Smooth muscle cell (in vitro differentiated cells): ENCODE data around the gene CPVL. TPM values are rescaled to one million over a fixed set of nuclear protein-coding genes. Genes with fewer than 3 reads are reported as not detected.

Experiments used
- DNase-seq: peaks from one replicate; lab custom pipeline; 2025; ENCODE audit not compliant: unreplicated experiment; lab: John Stamatoyannopoulos, UW
- H2AFZ ChIP-seq: fragments of 200-600 bp; sonication (generic); 2 replicates; pipeline ENCODE4 v1.6.0; 2016; ENCODE audit warnings: antibody characterized with exemption, low read depth, mild to moderate bottlenecking
- H3F3A ChIP-seq: fragments of 200-600 bp; sonication (generic); 2 replicates; pipeline ENCODE4 v1.6.0; 2017; ENCODE audit warnings: antibody characterized with exemption, low read depth
- H3K27ac ChIP-seq: fragments of 200-600 bp; sonication (generic); 2 replicates; pipeline ENCODE4 v1.5.1; 2016; ENCODE audit warnings: low read depth, mild to moderate bottlenecking
- H3K27me3 ChIP-seq: fragments of 200-600 bp; sonication (generic); 2 replicates; pipeline ENCODE4 v1.6.1; 2016; ENCODE audit warnings: low read depth, mild to moderate bottlenecking
- H3K36me3 ChIP-seq: fragments of 200-600 bp; sonication (generic); 2 replicates; pipeline ENCODE4 v1.5.1; 2016; ENCODE audit warnings: low read depth
- H3K4me1 ChIP-seq: fragments of 200-600 bp; sonication (generic); 2 replicates; pipeline ENCODE4 v1.5.1; 2016; ENCODE audit warnings: low read depth
- H3K4me2 ChIP-seq: fragments of 200-600 bp; sonication (generic); 2 replicates; pipeline ENCODE4 v1.6.0; 2016; ENCODE audit warnings: mild to moderate bottlenecking
- H3K4me3 ChIP-seq: fragments of 200-600 bp; sonication (generic); 2 replicates; pipeline ENCODE4 v1.5.1; 2016; ENCODE audit warnings: mild to moderate bottlenecking
- H3K79me2 ChIP-seq: fragments of 200-600 bp; sonication (generic); 2 replicates; pipeline ENCODE4 v1.6.0; 2016; ENCODE audit warnings: low read depth, mild to moderate bottlenecking
- H3K9ac ChIP-seq: fragments of 200-600 bp; sonication (generic); 2 replicates; pipeline ENCODE4 v1.6.0; 2016; ENCODE audit warnings: low read depth
- H3K9me3 ChIP-seq: fragments of 200-600 bp; sonication (generic); replicated peaks from 2 replicates; pipeline ENCODE4 v1.5.1; 2016; ENCODE audit warnings: low read depth
- H4K20me1 ChIP-seq: fragments of 200-600 bp; sonication (generic); 2 replicates; pipeline ENCODE4 v1.6.0; 2016; ENCODE audit warnings: low read depth
- CTCF ChIP-seq: fragments of 200-600 bp; sonication (generic); IDR thresholded peaks from 2 replicates; pipeline ENCODE4 v1.5.1; 2017; ENCODE audit warnings: borderline replicate concordance, mild to moderate bottlenecking, antibody characterized with exemption; ENCODE audit not compliant: insufficient read depth, poor library complexity, severe bottlenecking
- WGBS: methylation state at CpG from one replicate; pipeline ENCODE4 v1.1.7; 2016; ENCODE audit warnings: low lambda C conversion rate; 5-methylcytosine and 5-hydroxymethylcytosine counted together
- polyA plus RNA-seq: library from polyadenylated mRNA; unstranded; fragments of >200 nt; fragmentation: Nextera tagmentation; extraction: Ambion mirVana; gene quantifications from 2 replicates; pipeline ENCODE4 v1.2.1, GENCODE V29; 2016
- total RNA-seq: library from RNA; depleted of rRNA; stranded (reverse); fragments of >200 nt; gene quantifications from 2 replicates; pipeline ENCODE4 v1.2.3, GENCODE V29; 2014

CPVL gene
- total and polyA plus RNA-seq, 2 experiments from 2014 or later: 7.2 to 29.8 TPM

DNA sequence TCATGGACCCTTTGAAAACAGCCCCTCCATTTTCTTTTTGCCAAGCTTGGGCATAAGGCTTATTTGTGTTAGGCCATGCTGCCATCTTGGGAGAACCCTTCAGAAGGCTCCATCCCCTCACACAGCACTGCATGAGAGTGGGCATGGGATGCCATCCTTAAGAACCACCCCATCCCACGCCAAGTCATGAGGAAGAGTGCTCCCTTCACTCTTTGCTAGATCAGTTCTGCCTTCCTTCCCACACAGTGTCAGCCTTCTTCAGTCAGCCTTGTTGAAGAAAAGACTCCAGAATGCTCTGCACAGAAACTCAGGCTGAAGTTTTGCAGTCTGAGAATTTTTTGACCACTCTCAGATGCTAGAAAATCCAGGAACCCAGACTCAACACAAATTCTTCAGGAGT is 32.8 kb upstream of the CPVL start:
- H3K36me3 ChIP-seq: no peaks in the 10 kb centered on the region
- 0% methylated on average over 1 of the region's 1 CpG for WGBS
- no peaks in the 10 kb centered on the region for H3K79me2 ChIP-seq
- no peak overlapping the region for H3K27ac ChIP-seq
- no peak overlapping the region for H2AFZ ChIP-seq
- no peaks in the 10 kb centered on the region for H3K27me3 ChIP-seq
- no peak overlapping the region for H3K9ac ChIP-seq
- no peak for DNase-seq
- no peaks in the 10 kb centered on the region for H4K20me1 ChIP-seq
- TF ChIP-seq CTCF: no peak
- no peak overlapping the region for H3K4me3 ChIP-seq
- H3F3A ChIP-seq: peaks cover 4% of the 10 kb centered on the region
- no peaks in the 10 kb centered on the region for H3K4me1 ChIP-seq
- no peak overlapping the region for H3K4me2 ChIP-seq
- no peaks in the 10 kb centered on the region for H3K9me3 ChIP-seq

DNA sequence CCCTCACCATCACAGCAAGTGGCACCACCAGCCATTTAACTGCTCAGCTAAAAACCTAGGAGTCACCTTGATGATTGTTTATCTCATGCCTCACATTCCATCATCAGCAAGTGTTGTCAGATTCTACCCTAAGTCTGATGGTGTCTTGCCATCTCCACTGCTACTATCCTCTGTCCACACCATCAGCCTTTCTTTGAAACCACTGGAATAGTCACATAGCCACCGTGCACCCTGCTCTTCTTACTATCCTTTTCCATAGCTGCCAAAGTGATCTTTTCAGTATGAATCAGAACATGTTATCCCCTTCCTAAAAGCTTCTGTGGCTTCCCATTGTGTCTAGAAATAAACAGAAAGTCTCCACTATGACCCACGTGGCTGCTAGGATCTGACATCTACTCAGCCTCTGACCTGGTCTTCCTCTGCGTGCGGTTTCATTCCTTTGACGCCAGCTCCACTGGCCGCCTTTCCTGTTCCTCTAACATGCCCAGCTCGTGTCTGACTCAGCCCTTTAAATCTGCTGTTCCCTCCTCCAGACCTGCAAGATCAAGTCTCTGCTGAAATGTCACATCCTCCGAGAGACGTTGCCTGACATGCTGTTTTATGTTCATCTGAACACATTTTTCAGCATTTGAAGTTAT is 31.7 kb upstream of the CPVL start:
- no peaks in the 10 kb centered on the region for H3K36me3 ChIP-seq
- no peak overlapping the region for H3K9ac ChIP-seq
- H2AFZ ChIP-seq: no peak overlapping the region
- TF ChIP-seq CTCF: no peak
- no peaks in the 10 kb centered on the region for H3K4me1 ChIP-seq
- H3K27me3 ChIP-seq: no peaks in the 10 kb centered on the region
- H3K4me3 ChIP-seq: no peak overlapping the region
- no peaks in the 10 kb centered on the region for H4K20me1 ChIP-seq
- H3F3A ChIP-seq: peaks cover 4% of the 10 kb centered on the region
- H3K4me2 ChIP-seq: peak overlapping the region; percentile 28
- DNase-seq: no peak
- 6% methylated on average over 9 of the region's 9 CpGs for WGBS
- peak overlapping the region; percentile 38 for H3K27ac ChIP-seq
- H3K79me2 ChIP-seq: no peaks in the 10 kb centered on the region
- no peaks in the 10 kb centered on the region for H3K9me3 ChIP-seq

DNA sequence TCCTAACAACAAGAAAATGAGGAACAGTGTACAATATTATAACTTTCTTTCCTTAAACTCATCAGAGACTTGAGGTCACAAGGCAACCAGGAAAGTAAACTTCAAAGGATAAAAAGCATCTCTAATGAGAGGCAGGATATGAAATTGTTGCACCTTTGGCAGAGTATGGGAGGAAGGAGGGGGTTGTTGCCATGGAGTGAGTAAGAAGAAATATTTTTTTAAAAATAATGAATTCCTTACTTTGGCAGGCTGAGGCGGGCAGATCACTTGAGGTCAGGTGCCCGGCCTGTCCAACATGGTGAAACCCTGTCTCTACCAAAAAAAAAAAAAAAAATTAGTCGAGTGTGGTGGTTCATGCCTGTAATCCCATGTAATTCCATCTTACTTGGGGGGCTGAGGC is 27.1 kb upstream of the CPVL start:
- no peaks in the 10 kb centered on the region for H4K20me1 ChIP-seq
- no peaks in the 10 kb centered on the region for H3K79me2 ChIP-seq
- 93% methylated on average over 3 of the region's 3 CpGs for whole genome bisulfite sequencing
- no peaks in the 10 kb centered on the region for H3K9me3 ChIP-seq
- no peak for TF ChIP-seq CTCF
- no peaks in the 10 kb centered on the region for H3K27me3 ChIP-seq
- no peak overlapping the region for H3K27ac ChIP-seq
- no peak overlapping the region for H2AFZ ChIP-seq
- H3K4me1 ChIP-seq: no peaks in the 10 kb centered on the region
- no peaks in the 10 kb centered on the region for H3K36me3 ChIP-seq
- DNase-seq: no peak
- peaks cover 4% of the 10 kb centered on the region for H3F3A ChIP-seq
- no peak overlapping the region for H3K4me2 ChIP-seq
- H3K4me3 ChIP-seq: no peak overlapping the region
- H3K9ac ChIP-seq: no peak overlapping the region

DNA sequence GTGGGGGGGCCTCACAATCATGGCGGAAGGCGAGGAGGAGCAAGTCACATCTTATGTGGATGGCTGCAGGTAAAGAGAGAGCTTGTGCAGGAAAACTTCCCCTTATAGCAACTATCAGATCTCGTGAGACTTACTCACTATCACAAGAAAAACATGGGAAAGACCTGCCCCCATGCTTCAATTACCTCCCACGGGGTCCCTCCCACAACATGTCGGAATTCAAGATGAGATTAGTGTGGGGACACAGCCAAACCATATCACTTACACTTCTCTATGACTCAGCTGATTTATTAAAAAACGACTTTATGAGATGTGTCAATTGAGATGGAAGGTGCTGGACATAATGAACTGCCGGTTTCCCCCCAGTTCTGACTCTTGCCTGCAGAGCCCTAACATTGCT is 24.4 kb upstream of the CPVL start:
- H3K9me3 ChIP-seq: no peaks in the 10 kb centered on the region

More for the DNA sequence above, 24.4 kb upstream of the CPVL start:
- H3K4me2 ChIP-seq: no peak overlapping the region
- no peaks in the 10 kb centered on the region for H3K27me3 ChIP-seq
- no peak overlapping the region for H3K9ac ChIP-seq
- no peak for DNase-seq
- H3K36me3 ChIP-seq: no peaks in the 10 kb centered on the region
- H4K20me1 ChIP-seq: no peaks in the 10 kb centered on the region
- no peak overlapping the region for H3K27ac ChIP-seq
- H3K4me3 ChIP-seq: no peak overlapping the region
- WGBS: 84% methylated on average over 7 of the region's 7 CpGs
- H3K79me2 ChIP-seq: no peaks in the 10 kb centered on the region
- no peaks in the 10 kb centered on the region for H3K4me1 ChIP-seq
- no peak for TF ChIP-seq CTCF
- H3F3A ChIP-seq: no peaks in the 10 kb centered on the region
- no peak overlapping the region for H2AFZ ChIP-seq
